HG03135 (cell line): ENCODE measurements around the gene TAF1D.
"Not testable (repeated sequence)": the region's sequence is repeated elsewhere in the genome, so short reads cannot be mapped to it uniquely, and the experiment has no call there.

Experiments used
- ATAC-seq: cut with Tn5 transposase; IDR thresholded peaks from one replicate; pipeline ENCODE4 v1.9.1; 2021; ENCODE audit warnings: mild to moderate bottlenecking, moderate library complexity; ENCODE audit not compliant: unreplicated experiment

TAF1D gene, protein sequence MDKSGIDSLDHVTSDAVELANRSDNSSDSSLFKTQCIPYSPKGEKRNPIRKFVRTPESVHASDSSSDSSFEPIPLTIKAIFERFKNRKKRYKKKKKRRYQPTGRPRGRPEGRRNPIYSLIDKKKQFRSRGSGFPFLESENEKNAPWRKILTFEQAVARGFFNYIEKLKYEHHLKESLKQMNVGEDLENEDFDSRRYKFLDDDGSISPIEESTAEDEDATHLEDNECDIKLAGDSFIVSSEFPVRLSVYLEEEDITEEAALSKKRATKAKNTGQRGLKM

DNA sequence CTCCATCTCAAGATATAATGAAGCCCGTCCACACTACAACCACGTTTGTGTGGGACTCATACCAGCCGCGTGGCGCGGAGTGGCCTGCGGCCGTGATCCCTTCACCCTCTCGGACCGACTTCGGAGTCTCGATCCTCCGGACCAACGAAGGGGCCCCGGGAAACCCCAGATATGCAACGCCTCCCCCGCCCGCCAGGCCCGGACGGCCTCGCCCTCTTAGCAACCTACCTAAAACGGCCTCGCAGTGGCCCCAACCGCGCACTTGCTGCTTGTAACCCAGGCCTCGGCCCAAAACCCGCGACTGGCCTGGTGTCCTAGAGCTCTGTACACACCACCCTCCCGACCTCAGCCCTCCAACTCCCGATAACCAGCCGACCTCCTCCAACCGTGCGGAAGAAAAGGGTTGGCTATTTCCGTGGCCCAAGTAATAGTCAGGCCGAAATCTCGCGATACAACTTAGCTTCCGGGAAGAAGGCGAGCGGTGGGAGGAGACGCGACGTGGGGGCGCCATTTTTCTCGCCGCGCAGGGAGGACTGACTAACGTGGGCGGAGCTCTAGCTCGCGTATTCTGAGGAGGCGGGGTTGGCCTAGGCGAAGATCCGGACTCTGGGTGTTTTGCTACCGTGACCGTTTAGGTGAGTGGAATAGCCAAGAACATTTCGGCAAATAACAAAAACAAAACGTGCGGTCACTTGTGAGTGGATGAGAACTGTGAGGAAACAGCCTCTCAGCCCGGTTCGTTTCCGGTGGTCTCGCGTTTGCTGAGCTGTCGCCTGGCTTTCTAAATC, at the start of gene TAF1D, which contains the start of gene C11orf54:
Gene TAF1D (minus strand): TSS at position 402 of the 788 bp plus-strand sequence. CDS start 2,191 bp downstream, outside the sequence.
Gene C11orf54 (plus strand): TSS at position 579 of the 788 bp plus-strand sequence. CDS start 5,722 bp downstream, outside the sequence.
- peak; percentile 91 for ATAC-seq

DNA sequence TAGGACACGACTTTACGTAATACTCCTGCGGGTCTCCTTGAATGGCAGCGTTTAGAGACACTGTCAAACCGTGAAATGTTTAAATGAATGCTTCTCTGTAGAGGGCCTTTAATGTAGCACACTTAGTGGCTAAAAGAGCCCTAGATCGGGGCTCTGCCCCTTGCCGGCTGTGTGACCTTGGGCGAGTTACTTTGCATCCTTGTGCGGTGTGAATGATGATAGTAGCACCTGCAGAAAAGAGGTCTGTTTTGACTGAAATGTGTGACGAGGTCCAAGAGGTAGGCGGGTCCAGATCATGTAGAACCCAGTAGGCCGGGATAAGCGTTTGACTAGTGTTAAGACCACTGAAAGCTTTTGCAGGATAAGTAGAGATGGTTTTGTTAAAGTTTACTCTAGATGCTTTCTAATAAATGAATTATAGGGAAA, 43.7 kb upstream of the TAF1D start:
- ATAC-seq, result peak; percentile 34

DNA sequence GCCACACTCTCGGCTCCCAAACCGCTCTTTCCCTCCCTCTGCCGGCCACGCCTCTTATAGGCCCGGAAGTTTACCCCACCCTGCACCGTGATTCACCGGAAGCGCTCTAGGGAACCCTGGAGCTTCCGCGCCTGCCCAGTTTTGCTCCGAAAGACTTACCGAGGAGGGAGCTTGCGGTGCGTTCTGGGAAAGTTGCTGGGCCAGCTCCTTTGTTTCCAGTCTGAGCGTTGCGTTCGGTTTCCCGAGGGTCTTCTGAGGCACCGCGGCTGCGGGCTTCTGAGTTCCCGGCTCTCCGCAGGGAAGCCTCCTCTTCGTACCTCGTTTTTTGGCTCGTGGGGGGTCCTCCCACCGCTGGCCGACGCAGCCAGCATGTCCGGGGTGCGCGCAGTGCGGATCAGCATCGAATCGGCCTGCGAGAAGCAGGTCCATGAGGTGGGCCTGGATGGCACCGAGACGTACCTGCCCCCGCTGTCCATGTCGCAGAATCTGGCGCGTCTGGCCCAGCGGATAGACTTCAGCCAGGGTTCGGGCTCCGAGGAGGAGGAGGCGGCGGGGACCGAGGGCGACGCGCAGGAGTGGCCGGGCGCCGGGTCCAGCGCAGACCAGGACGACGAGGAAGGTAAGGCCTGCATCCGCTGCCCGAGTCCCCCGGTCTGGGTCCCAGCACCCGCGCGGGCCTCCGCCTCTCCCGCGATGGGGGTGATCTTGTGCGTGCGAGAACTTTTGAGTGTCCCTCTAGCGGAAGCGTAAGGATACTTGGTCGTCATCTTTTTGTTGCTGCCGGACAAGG, 43.0 kb upstream of the TAF1D start, which contains the start of gene MED17:
Gene MED17 (plus strand): TSS at position 138 of the 790 bp plus-strand sequence. CDS start 232 bp downstream, at position 370.
- ATAC-seq, result peak; percentile 97

DNA sequence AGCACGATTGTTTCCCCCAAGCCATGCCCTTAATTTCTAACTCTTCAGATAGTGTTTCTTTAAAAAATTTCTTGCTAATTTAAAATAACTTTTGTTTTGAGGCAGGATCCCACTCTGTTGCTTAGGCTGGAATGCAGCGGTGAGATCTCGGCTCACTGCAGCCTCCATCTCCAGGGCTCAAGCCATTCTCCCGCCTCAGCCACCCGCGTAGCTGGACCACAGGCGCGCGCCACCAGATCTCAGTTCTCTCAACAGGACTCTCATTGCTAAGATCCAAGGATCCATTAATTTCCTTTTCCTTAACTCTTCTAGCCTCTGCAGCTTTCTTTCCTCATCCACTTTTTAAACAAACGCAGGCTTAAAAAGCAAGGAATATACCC, 42.5 kb upstream of the TAF1D start:
- ATAC-seq, result peak; percentile 47

DNA sequence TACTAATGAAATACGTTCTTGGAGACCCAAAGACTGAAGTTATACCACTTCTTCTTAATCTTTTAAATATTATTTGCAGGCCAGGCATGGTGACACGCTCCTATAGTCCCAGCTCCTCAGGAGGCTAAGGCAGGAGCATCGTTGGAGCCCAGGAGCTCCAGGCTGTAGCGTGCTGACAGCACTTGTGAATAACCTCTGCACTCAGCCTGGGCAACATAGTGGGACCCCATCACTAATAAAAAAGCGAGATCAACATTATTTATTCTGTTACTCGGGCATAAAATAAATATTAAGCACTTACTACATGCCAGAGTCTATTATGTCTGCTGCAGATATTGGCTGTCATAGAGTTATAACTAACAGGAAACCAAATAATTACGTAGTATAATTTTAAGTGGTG, 42.1 kb upstream of the TAF1D start:
- ATAC-seq, result no peak

DNA sequence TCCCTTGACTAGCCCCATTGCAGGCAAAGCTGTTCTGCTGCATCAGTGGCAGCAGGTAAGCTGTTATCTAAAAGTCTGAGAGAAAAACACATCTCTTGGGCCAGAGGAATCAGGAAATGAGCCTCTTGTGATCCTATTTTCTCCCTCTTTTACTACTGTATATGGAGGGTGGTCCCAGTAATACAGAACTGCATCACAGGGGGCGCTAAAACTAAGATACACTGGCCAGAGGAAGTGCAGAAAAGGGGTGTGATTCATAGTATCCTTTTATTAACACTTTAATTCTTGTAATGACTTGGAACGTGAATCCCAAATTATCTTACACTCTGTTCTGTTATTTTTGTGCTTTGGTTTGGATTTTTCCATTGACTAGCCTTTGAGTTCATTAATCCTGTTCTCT, 34.0 kb upstream of the TAF1D start:
- no peak for ATAC-seq

DNA sequence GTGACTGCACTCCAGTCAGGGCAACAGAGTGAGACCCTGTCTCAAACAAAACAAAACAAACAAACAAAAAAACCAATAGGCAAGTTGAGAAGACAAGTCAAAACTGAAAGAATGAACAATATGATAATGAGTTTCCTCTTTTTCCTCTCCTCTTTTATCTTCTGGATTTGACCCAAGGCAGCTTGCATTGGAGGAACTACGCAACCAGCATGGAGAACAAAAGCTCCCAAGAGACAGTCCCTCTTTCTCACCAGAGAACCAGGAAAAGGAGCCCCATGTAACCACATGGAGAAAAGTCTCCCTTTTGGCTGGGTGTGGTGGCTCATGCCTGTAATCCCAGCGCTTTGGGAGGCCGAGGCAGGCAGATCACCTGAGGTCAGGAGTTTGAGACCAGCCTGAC, 33.3 kb upstream of the TAF1D start:
- not testable (repeated sequence) for ATAC-seq

DNA sequence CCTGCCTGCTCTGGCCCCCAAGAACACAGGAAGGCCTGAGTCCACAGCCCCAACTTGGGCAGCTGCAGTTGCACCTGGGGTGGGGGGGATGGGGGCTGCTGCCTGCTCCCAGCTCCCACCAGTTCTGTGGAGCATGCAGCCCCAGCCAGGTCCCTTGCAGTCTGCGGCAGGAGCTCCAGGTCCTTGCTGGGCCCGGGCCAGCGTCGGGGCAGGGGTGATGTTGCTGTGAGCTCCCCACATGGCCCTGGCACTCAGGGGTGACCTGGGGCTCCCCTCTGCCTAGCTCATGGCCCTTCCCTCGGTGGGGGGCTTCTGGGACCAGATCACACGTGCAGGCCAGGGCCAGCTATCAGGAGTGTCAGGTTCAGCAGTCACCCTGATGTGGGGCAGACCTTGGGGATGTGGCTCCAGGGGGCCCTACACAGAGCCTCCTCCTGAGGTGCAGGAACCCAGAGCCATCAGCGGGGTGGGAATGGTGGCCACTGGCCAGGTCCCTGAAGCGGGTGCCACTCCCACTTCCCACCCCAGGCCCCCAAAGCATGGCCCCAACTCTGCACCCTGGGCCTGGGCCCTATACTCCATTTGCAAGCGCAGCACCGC, 32.4 kb upstream of the TAF1D start:
- ATAC-seq, result no peak

DNA sequence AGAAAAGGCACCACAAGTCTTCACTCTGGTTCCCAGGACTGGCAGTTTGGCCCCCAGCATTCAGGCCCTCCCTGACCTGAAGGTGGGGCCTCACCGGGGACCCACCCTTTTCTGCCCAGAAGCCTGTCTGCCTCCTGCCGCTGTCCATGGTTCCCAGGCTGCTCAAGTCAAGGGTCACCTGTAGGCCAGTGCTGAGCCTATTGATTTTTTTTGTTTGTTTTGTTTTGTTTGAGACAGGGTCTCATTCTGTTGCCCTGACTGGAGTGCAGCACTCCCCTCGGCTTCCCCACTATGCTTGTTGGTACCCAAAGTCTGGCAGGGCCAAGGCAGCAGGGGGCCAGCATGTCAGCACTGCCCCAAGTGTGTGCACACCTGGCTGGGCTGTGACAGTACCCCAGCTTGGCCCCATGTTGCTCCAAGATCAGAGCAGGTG, 31.8 kb upstream of the TAF1D start:
- ATAC-seq, result no peak

DNA sequence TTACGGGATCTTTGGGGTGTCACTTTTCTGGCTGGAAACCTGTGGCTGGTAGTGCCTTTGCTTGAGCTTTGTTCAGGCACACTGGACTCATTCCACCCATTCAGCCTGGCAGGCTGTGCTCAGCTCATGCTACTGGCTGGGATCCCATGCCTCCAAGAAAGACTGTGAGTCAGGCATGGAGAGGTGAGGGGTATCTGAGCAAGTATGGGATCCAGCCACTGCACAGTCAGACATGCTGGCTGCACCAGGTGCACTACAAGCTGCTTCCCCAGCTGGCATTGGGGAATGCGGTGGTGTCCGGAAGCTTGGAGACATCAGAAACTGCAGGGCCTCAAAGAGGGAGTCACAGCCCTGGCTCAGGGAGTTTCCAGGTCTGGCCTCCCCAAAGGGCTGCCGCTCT, 30.8 kb upstream of the TAF1D start:
- no peak for ATAC-seq

DNA sequence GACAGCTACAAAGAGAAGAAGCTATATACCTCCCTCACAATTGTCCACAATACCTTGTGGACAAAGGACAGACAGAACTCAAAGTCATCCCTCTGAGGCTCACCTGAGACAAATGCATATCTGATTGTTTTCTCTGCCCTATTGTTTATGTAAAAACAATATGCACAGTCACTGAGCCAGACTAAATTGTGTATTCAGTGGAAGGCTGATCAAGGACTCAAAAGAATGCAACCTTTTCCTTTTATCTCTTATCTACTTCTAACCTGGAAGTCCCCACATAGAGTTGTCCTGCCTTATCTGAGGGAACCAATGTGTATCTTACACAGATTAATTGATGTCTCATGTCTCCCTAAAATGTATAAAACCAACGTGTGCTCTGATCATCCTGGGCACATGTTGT, 28.9 kb upstream of the TAF1D start:
- ATAC-seq, result no peak

DNA sequence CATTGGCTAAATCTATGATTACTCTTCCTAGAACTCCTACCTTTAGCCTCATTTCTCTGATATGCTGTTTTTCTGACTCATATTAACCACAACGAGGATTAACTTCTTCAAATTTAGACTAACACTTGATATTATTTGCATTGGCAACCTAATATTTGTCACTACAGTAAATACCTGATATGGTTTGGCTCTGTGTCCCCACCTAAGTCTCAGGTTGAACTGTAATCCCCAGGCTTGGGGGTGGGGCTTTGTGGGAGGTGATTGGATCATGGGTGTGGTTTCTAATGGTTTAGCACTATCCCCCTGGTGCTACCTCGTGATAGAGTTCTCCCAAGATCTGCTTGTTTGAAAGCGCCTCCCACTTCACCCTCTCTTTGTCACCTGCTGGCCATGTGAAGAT, 25.7 kb upstream of the TAF1D start:
- ATAC-seq, result no peak

DNA sequence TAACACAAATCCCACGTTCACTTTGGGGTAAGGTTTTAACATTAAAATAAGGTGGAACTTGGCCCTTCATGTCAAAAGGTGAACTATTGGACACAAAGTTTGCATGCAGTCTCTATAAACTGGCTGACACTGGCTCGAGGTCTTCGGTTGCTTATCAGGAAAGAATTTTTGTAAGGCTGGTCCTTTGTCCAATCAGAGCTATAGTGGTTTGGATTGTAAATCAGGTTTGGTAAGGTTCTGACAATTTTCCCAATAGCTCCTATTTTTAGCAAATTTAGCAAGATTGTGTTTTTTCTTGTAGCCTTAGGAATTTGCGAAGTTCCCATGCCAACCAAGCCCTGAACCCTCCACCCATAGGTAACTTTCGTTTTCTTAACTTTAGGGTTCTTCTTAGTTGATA, 25.2 kb upstream of the TAF1D start:
- no peak for ATAC-seq

DNA sequence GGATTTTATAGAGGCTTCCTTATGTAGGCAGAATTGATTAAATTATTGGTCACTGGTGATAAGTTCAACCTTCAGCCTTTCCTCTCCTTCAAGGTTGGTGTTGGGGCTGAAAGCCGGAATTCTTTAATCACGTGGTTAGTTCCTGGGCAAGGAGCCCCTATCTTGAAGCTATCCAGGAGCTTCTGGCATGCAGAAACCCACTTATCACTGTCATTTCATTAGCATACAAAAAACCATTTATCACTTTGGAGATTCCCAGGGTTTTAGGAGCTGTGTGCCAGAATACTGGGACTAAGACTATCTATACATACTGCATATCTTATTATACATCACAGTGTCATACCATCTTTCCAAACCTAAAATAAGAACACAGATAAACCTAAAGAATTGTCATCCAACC, 24.3 kb upstream of the TAF1D start:
- ATAC-seq, result no peak

DNA sequence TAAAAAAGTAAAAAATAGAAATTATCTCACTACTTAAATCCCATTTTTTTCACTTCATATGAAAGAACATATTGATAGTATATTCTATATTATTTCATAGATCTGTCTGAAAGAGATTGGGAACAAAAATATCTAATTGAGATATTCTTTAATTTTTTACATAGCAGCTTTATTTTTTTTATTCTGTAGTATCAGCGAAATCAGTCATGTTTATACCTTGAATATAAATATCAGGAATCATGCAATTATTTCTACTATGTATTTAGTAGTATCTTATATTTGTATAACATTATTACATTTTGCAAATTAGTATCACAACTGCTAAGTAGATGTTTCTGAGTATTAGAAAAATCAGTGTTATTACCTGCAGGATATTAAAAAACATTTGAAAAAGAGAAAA, 20.6 kb upstream of the TAF1D start:
- no peak for ATAC-seq

DNA sequence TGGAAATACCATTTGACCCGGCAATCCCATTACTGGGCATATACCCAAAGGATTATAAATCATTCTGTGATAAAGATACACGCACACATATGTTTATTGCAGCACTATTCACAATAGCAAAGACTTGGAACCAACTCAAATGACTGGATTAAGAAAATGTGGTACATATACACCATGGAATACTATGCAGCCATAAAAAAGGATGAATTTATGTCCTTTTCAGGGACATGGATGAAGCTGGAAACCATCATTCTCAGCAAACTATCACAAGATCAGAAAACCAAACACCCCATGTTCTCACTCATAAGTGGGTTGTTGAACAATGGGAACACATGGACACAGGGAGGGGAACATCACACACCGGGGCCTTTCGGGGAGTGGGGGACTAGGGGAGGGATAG, 17.8 kb upstream of the TAF1D start:
- ATAC-seq, result not testable (repeated sequence)

DNA sequence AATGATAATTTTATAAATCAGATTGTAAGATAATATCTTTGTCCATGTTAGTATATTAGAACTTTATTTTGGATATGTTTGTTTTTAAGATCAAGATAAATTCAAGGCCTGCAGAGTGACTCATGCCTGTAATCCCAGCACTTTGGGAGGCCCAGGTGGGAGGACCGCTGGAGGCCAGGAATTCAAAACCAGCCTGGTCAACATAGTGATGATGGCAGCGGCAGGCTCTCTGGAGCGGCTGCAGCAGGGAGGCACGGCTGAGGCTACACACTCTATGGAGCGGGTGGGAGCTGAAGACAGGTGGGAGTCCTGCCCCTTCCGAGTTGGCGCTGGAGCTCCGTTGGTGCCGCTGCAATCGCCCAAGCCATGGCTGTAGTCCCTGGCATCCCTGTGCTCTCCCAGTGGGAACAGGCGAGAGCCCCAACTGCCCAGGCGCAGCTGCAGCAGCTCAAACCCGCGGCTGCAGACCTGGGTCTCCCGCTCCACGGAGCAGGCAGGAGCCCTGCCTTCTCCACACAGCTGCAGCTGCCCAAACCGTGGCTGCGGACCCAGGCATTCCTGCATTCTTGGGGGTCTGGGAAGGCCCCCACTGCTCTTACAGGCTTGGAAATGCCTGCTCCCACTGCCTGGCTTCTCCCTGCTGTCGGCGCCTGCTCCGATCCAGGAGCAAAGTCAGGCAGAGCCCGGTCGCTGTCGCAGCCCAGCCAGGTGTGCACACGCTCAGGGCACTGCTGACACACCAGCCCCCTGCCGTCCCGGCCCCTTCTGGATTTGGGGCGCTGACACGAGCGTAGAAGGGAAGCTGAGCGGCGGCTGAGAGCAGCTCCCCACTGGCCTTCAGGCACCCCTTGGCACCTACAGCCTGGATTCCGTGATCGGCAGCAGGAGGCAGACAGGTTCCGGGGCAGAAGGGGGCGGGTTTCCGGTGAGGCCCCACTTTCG, 16.9 kb upstream of the TAF1D start:
- no peak for ATAC-seq

DNA sequence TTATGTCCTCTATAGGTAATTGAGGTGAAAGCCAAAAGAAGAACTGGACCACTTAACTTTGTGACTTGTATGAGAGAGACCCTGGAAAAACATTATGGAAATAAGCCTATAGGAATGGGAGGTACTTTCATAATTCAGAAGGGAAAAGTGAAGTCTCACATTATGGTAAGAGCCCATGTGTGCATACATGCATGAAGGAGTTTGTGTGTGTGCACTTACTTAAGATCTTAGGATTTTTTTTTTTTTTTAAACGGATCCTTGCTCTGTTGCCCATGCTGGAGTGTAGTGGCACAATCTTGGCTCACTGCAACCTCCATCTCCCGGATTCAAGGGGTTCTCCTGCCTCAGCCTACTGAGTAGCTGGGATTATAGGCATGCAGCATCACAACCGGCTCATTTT, 16.0 kb upstream of the TAF1D start:
- no peak for ATAC-seq

DNA sequence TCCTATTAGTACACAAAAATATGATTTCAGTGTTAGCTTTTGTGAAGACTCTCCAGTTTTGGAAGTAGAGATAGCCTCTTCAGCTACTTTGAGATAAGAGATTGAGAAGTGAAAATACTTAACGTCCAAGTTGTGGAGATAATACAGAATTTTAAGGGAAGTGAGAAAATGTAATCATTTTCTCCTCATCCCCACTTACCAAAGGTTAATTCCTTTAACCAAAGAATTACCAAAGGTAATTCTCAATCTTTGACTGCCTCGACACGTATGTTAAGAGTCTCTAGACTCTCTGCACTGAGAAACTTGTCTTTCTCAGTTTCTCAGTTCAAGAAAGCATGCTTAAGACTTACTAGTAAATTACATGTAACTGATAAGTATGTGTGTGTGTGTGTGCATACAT, 15.5 kb upstream of the TAF1D start:
- no peak for ATAC-seq

DNA sequence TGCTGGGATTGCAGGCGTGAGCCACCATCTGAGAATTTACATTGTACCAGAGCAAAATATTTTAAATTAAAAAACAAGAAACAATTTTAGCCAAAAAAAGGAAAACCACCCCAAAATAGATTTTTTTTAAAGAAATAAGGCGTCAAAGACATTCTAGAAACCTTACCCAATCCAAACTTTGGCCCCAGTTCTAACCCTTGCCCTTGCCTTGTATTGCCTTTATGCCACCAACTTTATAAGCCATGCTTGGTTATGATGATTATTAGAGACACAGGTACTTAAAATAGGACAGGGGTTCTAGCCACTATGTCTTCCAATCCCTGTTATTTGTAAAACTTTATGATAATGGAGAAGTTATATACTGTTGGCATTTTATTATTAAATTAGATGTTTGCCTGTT, 11.9 kb upstream of the TAF1D start:
- ATAC-seq, result no peak
